RWPE2 (cell line): Measurements from ENCODE around the gene KIRREL2.

ENCODE experiments used
- ATAC-seq: fragments of 200-7000 bp; cut with Tn5 transposase; 3 replicates; pipeline ENCODE4 v1.9.1; 2021; ENCODE audit warnings: low read depth
- DNase-seq: peaks from one replicate; pipeline ENCODE4 v3.0.0-alpha.2; 2020; ENCODE audit warnings: low spot score
- H3K27ac ChIP-seq: fragments of 450-650 bp; 2 replicates; pipeline ENCODE4 v1.5.1; 2017; ENCODE audit warnings: mild to moderate bottlenecking; ENCODE audit not compliant: poor library complexity, severe bottlenecking
- H3K27me3 ChIP-seq: fragments of 250-450 bp; sonication (Bioruptor Pico); 2 replicates; pipeline ENCODE4 v1.5.1; 2021; ENCODE audit warnings: mild to moderate bottlenecking, moderate library complexity; ENCODE audit not compliant: insufficient read depth, poor library complexity, severe bottlenecking
- H3K36me3 ChIP-seq: fragments of 250-450 bp; sonication (Bioruptor Pico); 2 replicates; pipeline ENCODE4 v1.5.1; 2020; ENCODE audit warnings: low read depth, mild to moderate bottlenecking, moderate library complexity
- H3K4me1 ChIP-seq: fragments of 250-450 bp; sonication (Bioruptor Pico); 2 replicates; pipeline ENCODE4 v1.5.1; 2021; ENCODE audit warnings: mild to moderate bottlenecking, moderate library complexity; ENCODE audit not compliant: insufficient read depth, poor library complexity, severe bottlenecking
- H3K4me3 ChIP-seq: fragments of 250-450 bp; sonication (Bioruptor Pico); 2 replicates; pipeline ENCODE4 v1.5.1; 2021; ENCODE audit warnings: mild to moderate bottlenecking, moderate library complexity; ENCODE audit not compliant: severe bottlenecking
- H3K9me3 ChIP-seq: fragments of 250-450 bp; sonication (Bioruptor Pico); 2 replicates; pipeline ENCODE4 v1.5.1; 2021; ENCODE audit warnings: mild to moderate bottlenecking, moderate library complexity; ENCODE audit not compliant: severe bottlenecking
- CTCF ChIP-seq: fragments of 450-650 bp; IDR thresholded peaks from one replicate; pipeline ENCODE4 v1.5.1; 2017; ENCODE audit warnings: mild to moderate bottlenecking, moderate library complexity; ENCODE audit not compliant: poor library complexity, severe bottlenecking

KIRREL2 gene

GRCh38 chr19:35899547-35900214, 43.0 kb downstream of the KIRREL2 start:
- Histone ChIP-seq H3K4me1 (peaks cover 6% of the 10 kb centered on the region), H3K27me3 (no peaks in the 10 kb centered on the region), H3K27ac (peak overlapping the region; percentile 69), H3K36me3 (peaks cover 36% of the 10 kb centered on the region), H3K4me3 (peak overlapping the region; percentile 73), H3K9me3 (no peaks in the 10 kb centered on the region)
- DNase-seq (peak; percentile 79), ATAC-seq (peak; percentile 72)
- no peak for TF ChIP-seq CTCF

DNA sequence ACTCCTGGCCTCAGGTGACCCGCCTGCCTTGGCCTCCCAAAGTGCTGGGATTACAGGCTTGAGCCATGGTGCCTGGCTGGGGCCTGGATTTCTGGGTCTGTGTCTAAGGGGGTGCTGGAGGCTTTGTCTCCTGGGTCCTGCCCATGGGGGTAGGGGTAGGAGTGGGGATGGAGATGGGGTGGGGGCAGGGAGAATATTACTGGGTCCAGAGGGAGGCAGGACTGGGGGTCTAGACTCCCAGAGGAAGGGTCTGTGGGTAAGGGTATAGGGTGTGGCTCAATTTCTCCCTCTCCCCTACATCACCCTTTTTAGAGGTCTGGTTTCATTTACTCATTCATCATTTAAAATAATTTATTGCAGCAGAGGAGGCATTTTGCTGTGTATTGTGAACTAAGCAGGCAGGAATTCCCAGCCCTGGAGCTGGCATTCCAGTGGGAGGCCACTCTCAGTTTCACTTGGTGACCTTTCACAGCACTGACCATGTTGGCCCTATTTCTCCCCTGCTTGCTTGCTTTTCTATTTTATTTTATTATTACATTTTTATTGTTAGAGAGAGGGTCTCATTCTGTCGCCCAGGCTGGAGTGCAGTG, 44.4 kb downstream of the KIRREL2 start:
- no peaks in the 10 kb centered on the region for H3K27me3 ChIP-seq
- no peak for ATAC-seq
- DNase-seq = no peak
- H3K27ac ChIP-seq = peak overlapping the region; percentile 69
- peaks cover 23% of the 10 kb centered on the region for H3K36me3 ChIP-seq
- H3K4me1 ChIP-seq = peaks cover 6% of the 10 kb centered on the region
- no peaks in the 10 kb centered on the region for H3K9me3 ChIP-seq
- TF ChIP-seq CTCF = no peak
- peak overlapping the region; percentile 73 for H3K4me3 ChIP-seq

- Histone ChIP-seq H3K27me3 (no peaks in the 10 kb centered on the region), H3K9me3 (no peaks in the 10 kb centered on the region), H3K27ac (peak within 1 kb of the TSS; percentile 69), H3K4me1 (peaks cover 6% of the 10 kb centered on the region), H3K36me3 (peaks cover 15% of the 10 kb centered on the region), H3K4me3 (no peak within 1 kb of the TSS)
- ATAC-seq (no peak), DNase-seq (no peak)
- TF ChIP-seq CTCF = no peak
Observed at GRCh38 chr19:35901854-35902661, 45.3 kb downstream of the KIRREL2 start, which contains the start of gene HCST. TSS of gene HCST (plus strand) at chr19:35902529. CDS start at chr19:35902594, 65 bp downstream.

GRCh38 chr19:35902870-35903475, 46.3 kb downstream of the KIRREL2 start:
- H3K36me3 ChIP-seq = peaks cover 6% of the 10 kb centered on the region
- DNase-seq (no peak), ATAC-seq (no peak)
- no peaks in the 10 kb centered on the region for H3K27me3 ChIP-seq
- TF ChIP-seq CTCF = no peak
- no peaks in the 10 kb centered on the region for H3K9me3 ChIP-seq
- no peak overlapping the region for H3K27ac ChIP-seq
- no peak overlapping the region for H3K4me3 ChIP-seq
- H3K4me1 ChIP-seq = peaks cover 6% of the 10 kb centered on the region
